HepG2 (cell line): ENCODE measurements around the gene MCM3AP. TPM values are rescaled to one million over a fixed set of nuclear protein-coding genes. Genes with fewer than 3 reads are reported as not detected.

ENCODE experiments used
- ARNTL ChIP-seq: sonication (generic); formaldehyde crosslinking; IDR thresholded peaks from 2 replicates; pipeline ENCODE4 v1.4.0; 2020; ENCODE audit warnings: mild to moderate bottlenecking, missing genetic modification reagents
- GMEB1 ChIP-seq: sonication (generic); formaldehyde crosslinking; IDR thresholded peaks from 2 replicates; pipeline ENCODE4 v1.5.1; 2020; ENCODE audit warnings: missing genetic modification reagents, mild to moderate bottlenecking, borderline replicate concordance
- GZF1 ChIP-seq: sonication (generic); formaldehyde crosslinking; IDR thresholded peaks from 2 replicates; pipeline ENCODE4 v1.5.1; 2020; ENCODE audit warnings: mild to moderate bottlenecking, missing genetic modification reagents
- HOXA3 ChIP-seq: sonication (generic); formaldehyde crosslinking; IDR thresholded peaks from 2 replicates; pipeline ENCODE4 v1.5.0; 2020; ENCODE audit warnings: missing genetic modification reagents
- KDM1A ChIP-seq: IDR thresholded peaks from 2 replicates; pipeline ENCODE4 v1.6.1; 2016; ENCODE audit warnings: missing compliant biosample characterization
- MAZ ChIP-seq, 2 experiments: sonication (generic) in 1 of 2; formaldehyde crosslinking in 1 of 2; IDR thresholded peaks; 2 replicates each; pipeline versions ENCODE4 v1.5.0 to v1.6.1; 2012 to 2020; ENCODE audit warnings: low read depth in 2 of 2, mild to moderate bottlenecking in 2 of 2, borderline replicate concordance in 1 of 2, improper control_type of control experiment in 1 of 2, low read length in 1 of 2, missing genetic modification reagents in 1 of 2, moderate library complexity in 1 of 2
- NFAT5 ChIP-seq: sonication (generic); formaldehyde crosslinking; IDR thresholded peaks from 2 replicates; pipeline ENCODE4 v1.4.0; 2020; ENCODE audit warnings: missing genetic modification reagents
- PATZ1 ChIP-seq: sonication (generic); formaldehyde crosslinking; IDR thresholded peaks from 2 replicates; pipeline ENCODE4 v1.4.0; 2020; ENCODE audit warnings: missing genetic modification reagents
- SOX13 ChIP-seq, 3 experiments: fragments of 450-650 bp in 1 of 3; sonication (generic) in 1 of 3; formaldehyde crosslinking in 1 of 3; IDR thresholded peaks in 2 of 3; conservative IDR thresholded peaks in 1 of 3; 2 replicates each; pipeline versions ENCODE4 v1.5.0 to v1.6.1; 2016 to 2020; ENCODE audit warnings: antibody characterized with exemption in 1 of 3, mild to moderate bottlenecking in 1 of 3, missing compliant biosample characterization in 1 of 3, missing genetic modification reagents in 1 of 3, moderate library complexity in 1 of 3
- SP5 ChIP-seq: IDR thresholded peaks from 2 replicates; pipeline ENCODE4 v1.6.1; 2016; ENCODE audit warnings: low read depth, borderline replicate concordance
- STAT5B ChIP-seq: sonication (generic); formaldehyde crosslinking; IDR thresholded peaks from 2 replicates; pipeline ENCODE4 v1.4.0; 2020; ENCODE audit warnings: missing genetic modification reagents
- ZFP91 ChIP-seq: sonication (generic); formaldehyde crosslinking; IDR thresholded peaks from 2 replicates; pipeline ENCODE4 v1.9.0; 2022; ENCODE audit warnings: missing genetic modification reagents, mild to moderate bottlenecking, borderline replicate concordance
- polyA plus RNA-seq, 8 experiments: library from polyadenylated mRNA; depleted of rRNA in 3 of 8; stranded (reverse) in 7 of 8; unstranded in 1 of 8; fragments of >200 nt; fragmentation: Illumina TruSeq in 4 of 8; extraction: Trizol in 4 of 8; gene quantifications; 2 replicates each; pipeline versions ENCODE4 v1.2.1 to v1.2.3, GENCODE V29; 2011 to 2016; ENCODE audit warnings: low read depth in 4 of 8, missing spikeins in 1 of 8, mixed read lengths in 1 of 8; ENCODE audit not compliant: insufficient read depth in 1 of 8
- total RNA-seq, 5 experiments: library from RNA; depleted of rRNA; stranded (reverse); fragments of >200 nt; fragmentation: Illumina TruSeq; extraction: Trizol; gene quantifications; 2 replicates each; pipeline ENCODE4 v1.2.3, GENCODE V29; 2016; ENCODE audit warnings: low read depth in 1 of 5

MCM3AP gene
- total and polyA plus RNA-seq, 2 of the 13 experiments (the other 11 are each of a cell fraction or from before 2014, with no cell fraction given) = 27.0 to 54.7 TPM

GRCh38 chr21:46228345-46229051 lies 56.9 kb downstream of the MCM3AP start, which contains the start of gene LSS (continued):
- TF ChIP-seq GMEB1 (CRISPR knock-in tag) (0 out of 2 replicates have a peak, but pooled peaks have one; percentile 54), MAZ (IDR thresholded peaks at IDR 0.05; ENCODE audit: borderline replicate concordance, low read depth, low read length) (peak; percentile 86; the same call in 1 of the 2 replicates), MAZ (CRISPR knock-in tag; IDR thresholded peaks at IDR 0.05; ENCODE audit: low read depth) (no peak), SP5 (peak; percentile 86), GZF1 (CRISPR knock-in tag) (no peak; the same call in 1 of the 2 replicates), ZFP91 (CRISPR knock-in tag) (no peak), SOX13 (IDR thresholded peaks at IDR 0.05) (no peak), SOX13 (CRISPR knock-in tag; conservative IDR thresholded peaks at IDR 0.05 in 1 of 2, IDR thresholded peaks at IDR 0.05 in 1 of 2) (peak in 1 of 2 experiments; percentile 31; a peak in 1 of 4 replicates), PATZ1 (CRISPR knock-in tag) (peak; percentile 40), KDM1A (no peak), HOXA3 (peak; percentile 77), ARNTL (CRISPR knock-in tag) (0 out of 2 replicates have a peak, but pooled peaks have one; percentile 52), STAT5B (CRISPR knock-in tag) (0 out of 2 replicates have a peak, but pooled peaks have one; percentile 34), NFAT5 (CRISPR knock-in tag) (0 out of 2 replicates have a peak, but pooled peaks have one; percentile 71)
